ENCODE measurements around the gene COX7B2. TPM values are rescaled to one million over a fixed set of nuclear protein-coding genes. Genes with fewer than 3 reads are reported as not detected.
A peak's percentile ranks its signal among the peaks of the same experiment; 100 is the strongest.

COX7B2 gene
- total RNA-seq, 1 experiment from 2014 or later, result not detected

DNA sequence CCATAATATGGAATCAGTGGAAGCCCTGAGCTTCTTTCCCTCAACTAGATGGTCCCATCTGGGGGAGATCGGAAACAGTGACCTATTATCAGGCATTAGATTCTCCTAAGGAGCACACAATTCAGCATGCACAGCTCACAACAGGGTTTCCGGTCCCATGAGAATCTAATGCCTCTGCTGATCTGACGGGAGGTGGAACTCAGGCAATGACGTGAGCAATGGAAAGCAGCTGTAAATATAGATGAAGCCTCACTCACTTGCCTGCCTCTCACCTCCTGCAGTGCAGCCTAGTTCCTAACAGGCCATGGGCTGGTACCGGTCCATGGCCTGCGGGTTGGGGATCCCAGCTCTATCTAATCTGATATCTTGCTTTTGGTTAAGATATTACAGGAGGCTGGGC is 88.9 kb downstream of the COX7B2 start:
- H3K36me3 ChIP-seq (ENCODE audit: insufficient read depth, low read length, poor library complexity, severe bottlenecking), result no peaks in the 10 kb centered on the region
- CTCF ChIA-PET, result no interaction called here
- no peaks in the 10 kb centered on the region for H3K9me3 ChIP-seq (ENCODE audit: low read depth, low read length, poor library complexity, severe bottlenecking)
- no peaks in the 10 kb centered on the region for H3K27me3 ChIP-seq (replicated peaks; ENCODE audit: insufficient read depth, low read depth, low read length, poor library complexity)
- POLR2A ChIA-PET (ENCODE audit: low non-redundant PET), result no interaction called here
- no peak for TF ChIP-seq EZH2 (IDR thresholded peaks at IDR 0.05; ENCODE audit: borderline replicate concordance, low read depth, low read length, poor library complexity, severe bottlenecking)
- TF ChIP-seq, protein P1, sequence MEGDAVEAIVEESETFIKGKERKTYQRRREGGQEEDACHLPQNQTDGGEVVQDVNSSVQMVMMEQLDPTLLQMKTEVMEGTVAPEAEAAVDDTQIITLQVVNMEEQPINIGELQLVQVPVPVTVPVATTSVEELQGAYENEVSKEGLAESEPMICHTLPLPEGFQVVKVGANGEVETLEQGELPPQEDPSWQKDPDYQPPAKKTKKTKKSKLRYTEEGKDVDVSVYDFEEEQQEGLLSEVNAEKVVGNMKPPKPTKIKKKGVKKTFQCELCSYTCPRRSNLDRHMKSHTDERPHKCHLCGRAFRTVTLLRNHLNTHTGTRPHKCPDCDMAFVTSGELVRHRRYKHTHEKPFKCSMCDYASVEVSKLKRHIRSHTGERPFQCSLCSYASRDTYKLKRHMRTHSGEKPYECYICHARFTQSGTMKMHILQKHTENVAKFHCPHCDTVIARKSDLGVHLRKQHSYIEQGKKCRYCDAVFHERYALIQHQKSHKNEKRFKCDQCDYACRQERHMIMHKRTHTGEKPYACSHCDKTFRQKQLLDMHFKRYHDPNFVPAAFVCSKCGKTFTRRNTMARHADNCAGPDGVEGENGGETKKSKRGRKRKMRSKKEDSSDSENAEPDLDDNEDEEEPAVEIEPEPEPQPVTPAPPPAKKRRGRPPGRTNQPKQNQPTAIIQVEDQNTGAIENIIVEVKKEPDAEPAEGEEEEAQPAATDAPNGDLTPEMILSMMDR (conservative IDR thresholded peaks at IDR 0.05; ENCODE audit: low read depth, low read length), result no peak
- no peak overlapping the region for H3K27ac ChIP-seq (ENCODE audit: low read depth, low read length, poor library complexity, severe bottlenecking)
- no peaks in the 10 kb centered on the region for H3K4me1 ChIP-seq (ENCODE audit: insufficient read depth, low read length, poor library complexity, severe bottlenecking)
- no peak overlapping the region for H3K4me3 ChIP-seq (ENCODE audit: low read depth, low read length, poor library complexity, severe bottlenecking)
- BruUV-seq (replicated peaks), result no TSS peak
- peak; percentile 50 for DNase-seq (ENCODE audit: low spot score)
- intact Hi-C loops (cut with micrococcal nuclease; ENCODE audit: unreplicated experiment), result no loop called here

DNA sequence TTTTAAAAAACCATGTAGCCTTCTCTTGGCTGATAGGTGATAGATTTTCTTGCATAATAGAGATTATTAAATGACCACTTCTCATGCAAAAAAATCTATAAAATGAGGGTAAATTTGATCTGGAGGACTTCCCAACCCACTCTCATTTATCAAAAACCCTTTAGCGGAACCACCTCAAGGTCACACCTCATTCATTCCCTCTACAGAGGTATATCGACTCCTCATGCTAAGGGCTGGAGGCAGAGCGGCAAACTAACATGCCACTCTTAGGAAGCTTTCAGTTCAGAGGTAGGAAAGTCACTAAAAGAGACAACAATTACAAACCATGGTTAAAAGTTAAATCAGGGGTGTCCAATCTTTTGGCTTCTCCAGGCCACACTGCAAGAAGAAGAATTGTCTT is 90.0 kb downstream of the COX7B2 start:
- ChIA-PET POLR2A (ENCODE audit: low non-redundant PET) (no interaction called here), CTCF (no interaction called here)
- BruUV-seq (replicated peaks), result no TSS peak
- TF ChIP-seq, protein P1 (conservative IDR thresholded peaks at IDR 0.05; ENCODE audit: low read depth, low read length), result no peak
- no peak for TF ChIP-seq EZH2 (IDR thresholded peaks at IDR 0.05; ENCODE audit: borderline replicate concordance, low read depth, low read length, poor library complexity, severe bottlenecking)
- H3K36me3 ChIP-seq (ENCODE audit: insufficient read depth, low read length, poor library complexity, severe bottlenecking), result no peaks in the 10 kb centered on the region
- no peaks in the 10 kb centered on the region for H3K9me3 ChIP-seq (ENCODE audit: low read depth, low read length, poor library complexity, severe bottlenecking)
- H3K4me3 ChIP-seq (ENCODE audit: low read depth, low read length, poor library complexity, severe bottlenecking), result no peak overlapping the region
- no peak overlapping the region for H3K27ac ChIP-seq (ENCODE audit: low read depth, low read length, poor library complexity, severe bottlenecking)
- no peaks in the 10 kb centered on the region for H3K27me3 ChIP-seq (replicated peaks; ENCODE audit: insufficient read depth, low read depth, low read length, poor library complexity)
- no peak for DNase-seq (ENCODE audit: low spot score)
- intact Hi-C loops (cut with micrococcal nuclease; ENCODE audit: unreplicated experiment), result loop anchor here (5.0 kb wide), 1 partner anchor 52 kb away; no protein-coding TSS in a partner anchor
- H3K4me1 ChIP-seq (ENCODE audit: insufficient read depth, low read length, poor library complexity, severe bottlenecking), result no peaks in the 10 kb centered on the region

- Histone ChIP-seq H3K4me3 (ENCODE audit: low read depth, low read length, poor library complexity, severe bottlenecking) (no peak overlapping the region), H3K9me3 (ENCODE audit: low read depth, low read length, poor library complexity, severe bottlenecking) (no peaks in the 10 kb centered on the region), H3K36me3 (ENCODE audit: insufficient read depth, low read length, poor library complexity, severe bottlenecking) (no peaks in the 10 kb centered on the region), H3K4me1 (ENCODE audit: insufficient read depth, low read length, poor library complexity, severe bottlenecking) (no peaks in the 10 kb centered on the region), H3K27me3 (replicated peaks; ENCODE audit: insufficient read depth, low read depth, low read length, poor library complexity) (no peaks in the 10 kb centered on the region), H3K27ac (ENCODE audit: low read depth, low read length, poor library complexity, severe bottlenecking) (no peak overlapping the region)
- intact Hi-C loops (cut with micrococcal nuclease; ENCODE audit: unreplicated experiment), result loop anchor here (5.0 kb wide), 1 partner anchor 51 kb away; no protein-coding TSS in a partner anchor
- POLR2A ChIA-PET (ENCODE audit: low non-redundant PET), result no interaction called here
- CTCF ChIA-PET, result no interaction called here
- TF ChIP-seq, protein P1 (conservative IDR thresholded peaks at IDR 0.05; ENCODE audit: low read depth, low read length), result no peak
- TF ChIP-seq EZH2 (IDR thresholded peaks at IDR 0.05; ENCODE audit: borderline replicate concordance, low read depth, low read length, poor library complexity, severe bottlenecking), result no peak
- BruUV-seq (replicated peaks), result no TSS peak
- DNase-seq (ENCODE audit: low spot score), result no peak
These were observed 90.4 kb downstream of the COX7B2 start for GRCh38 chr4:46818604-46819003.

Data from A673 (cell line).